ENCODE measurements around the gene PAIP2B. TPM values are rescaled to one million over a fixed set of nuclear protein-coding genes. Genes with fewer than 3 reads are reported as not detected.

Gene PAIP2B
- total RNA-seq, 1 experiment from 2014 or later = 0.17 TPM

- no peak for DNase-seq (ENCODE audit: low read depth)
Observed at GRCh38 chr2:71154279-71154678, 72.6 kb downstream of the PAIP2B start.

- no peak for DNase-seq (ENCODE audit: low read depth)
Observed at GRCh38 chr2:71153585-71154224, 73.2 kb downstream of the PAIP2B start.

- no peak for DNase-seq (ENCODE audit: low read depth)
Observed at GRCh38 chr2:71151620-71152019, 75.3 kb downstream of the PAIP2B start.

GRCh38 chr2:71150082-71150816 lies 76.7 kb downstream of the PAIP2B start:
- DNase-seq (ENCODE audit: low read depth) = no peak

- no peak for DNase-seq (ENCODE audit: low read depth)
Observed at GRCh38 chr2:71148506-71149063, 78.3 kb downstream of the PAIP2B start.

- no peak for DNase-seq (ENCODE audit: low read depth)
Observed at GRCh38 chr2:71143782-71144181, 83.1 kb downstream of the PAIP2B start.

GRCh38 chr2:71136174-71136573 lies 90.7 kb downstream of the PAIP2B start:
- DNase-seq (ENCODE audit: low read depth) = no peak

GRCh38 chr2:71133603-71134002 lies 93.3 kb downstream of the PAIP2B start:
- DNase-seq (ENCODE audit: low read depth) = no peak

Other genes starting within 250 kb of the PAIP2B start
- gene ANKRD53, start 248.5 kb downstream of the PAIP2B start, total RNA-seq (2014; rRNA removed) = 0.11 and 0.83 TPM in 2 replicates
- gene TEX261, start 232.2 kb downstream of the PAIP2B start, total RNA-seq (2014; rRNA removed) = 61.9 and 76.6 TPM in 2 replicates
- 124 TPM in 2 replicates for gene NAGK, start 158.5 kb downstream of the PAIP2B start, total RNA-seq (2014; rRNA removed)
- 6.2 and 10.6 TPM in 2 replicates for gene MCEE, start 96.9 kb downstream of the PAIP2B start, total RNA-seq (2014; rRNA removed)
- 25.1 and 28.9 TPM in 2 replicates for gene MPHOSPH10, start 96.5 kb downstream of the PAIP2B start, total RNA-seq (2014; rRNA removed)
- 87.7 and 101 TPM in 2 replicates for gene ZNF638, start 104.7 kb upstream of the PAIP2B start, total RNA-seq (2014; rRNA removed)
- 44.2 and 59.5 TPM in 2 replicates for gene DYSF, start 226.5 kb upstream of the PAIP2B start, total RNA-seq (2014; rRNA removed)

Measured in LHCN-M2 (cell line).